HCT116 (cell line): ENCODE data around the gene SH3PXD2A.

Source experiments
- EGR1 ChIP-seq: IDR thresholded peaks from 2 replicates; pipeline ENCODE4 v1.6.1; 2012; ENCODE audit warnings: low read depth
- EZH2 ChIP-seq: fragments of 200-600 bp; sonication (generic); IDR thresholded peaks from 2 replicates; pipeline ENCODE4 v1.6.1; 2017; ENCODE audit warnings: antibody characterized with exemption, mixed run types
- POLR2A ChIP-seq: IDR thresholded peaks from 2 replicates; pipeline ENCODE4 v1.7.0; 2011; ENCODE audit warnings: borderline replicate concordance; ENCODE audit not compliant: insufficient read depth, insufficient read length; ENCODE audit errors: extremely low read depth
- RAD21 ChIP-seq: IDR thresholded peaks from 2 replicates; pipeline ENCODE4 v1.6.1; 2012; ENCODE audit warnings: low read depth, mild to moderate bottlenecking
- SP1 ChIP-seq: IDR thresholded peaks from 2 replicates; pipeline ENCODE4 v1.6.1; 2012; ENCODE audit warnings: low read depth
- YY1 ChIP-seq: IDR thresholded peaks from 2 replicates; pipeline ENCODE4 v1.6.1; 2011; ENCODE audit warnings: low read length, low read depth, moderate library complexity, mild to moderate bottlenecking; ENCODE audit not compliant: insufficient replicate concordance; ENCODE audit errors: extremely low read depth
- ZNF274 ChIP-seq: fragments of 200-500 bp; sonication (Bioruptor generic); IDR thresholded peaks from 2 replicates; pipeline ENCODE4 v1.6.1; 2014; ENCODE audit warnings: mild to moderate bottlenecking, low read depth, low read length, inconsistent platforms
- TF ChIP-seq, protein P1 (sequence below), 3 experiments: fragments of 200-600 bp in 1 of 3; sonication (generic) in 1 of 3; IDR thresholded peaks in 2 of 3; conservative IDR thresholded peaks in 1 of 3; 2 replicates each; pipeline ENCODE4 v1.5.1; 2012 to 2017; ENCODE audit warnings: low read depth in 2 of 3, low read length in 2 of 3, antibody characterized with exemption in 1 of 3, borderline replicate concordance in 1 of 3, control low read depth in 1 of 3, mild to moderate bottlenecking in 1 of 3, mixed read lengths in 1 of 3, mixed run types in 1 of 3, moderate library complexity in 1 of 3; ENCODE audit not compliant: insufficient read depth in 1 of 3

DNA sequence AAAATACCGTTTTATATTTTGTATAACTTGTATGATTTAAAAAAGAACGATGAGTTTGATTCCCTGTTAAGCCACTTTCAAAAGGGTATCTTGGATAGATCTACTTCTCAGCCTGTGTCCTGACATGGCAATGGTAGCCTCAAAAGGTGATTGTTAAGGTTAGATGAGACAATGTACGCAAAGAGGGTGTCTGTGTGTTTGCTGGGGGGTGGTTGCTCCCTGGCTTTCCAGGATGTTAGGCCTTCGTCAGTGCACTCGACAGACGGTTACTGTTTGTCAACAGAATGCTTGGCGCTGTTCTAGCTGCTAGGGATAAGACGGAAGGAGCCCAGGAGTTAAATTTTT is 271.5 kb downstream of the SH3PXD2A start:
- TF ChIP-seq POLR2A: no peak
- TF ChIP-seq, protein P1, sequence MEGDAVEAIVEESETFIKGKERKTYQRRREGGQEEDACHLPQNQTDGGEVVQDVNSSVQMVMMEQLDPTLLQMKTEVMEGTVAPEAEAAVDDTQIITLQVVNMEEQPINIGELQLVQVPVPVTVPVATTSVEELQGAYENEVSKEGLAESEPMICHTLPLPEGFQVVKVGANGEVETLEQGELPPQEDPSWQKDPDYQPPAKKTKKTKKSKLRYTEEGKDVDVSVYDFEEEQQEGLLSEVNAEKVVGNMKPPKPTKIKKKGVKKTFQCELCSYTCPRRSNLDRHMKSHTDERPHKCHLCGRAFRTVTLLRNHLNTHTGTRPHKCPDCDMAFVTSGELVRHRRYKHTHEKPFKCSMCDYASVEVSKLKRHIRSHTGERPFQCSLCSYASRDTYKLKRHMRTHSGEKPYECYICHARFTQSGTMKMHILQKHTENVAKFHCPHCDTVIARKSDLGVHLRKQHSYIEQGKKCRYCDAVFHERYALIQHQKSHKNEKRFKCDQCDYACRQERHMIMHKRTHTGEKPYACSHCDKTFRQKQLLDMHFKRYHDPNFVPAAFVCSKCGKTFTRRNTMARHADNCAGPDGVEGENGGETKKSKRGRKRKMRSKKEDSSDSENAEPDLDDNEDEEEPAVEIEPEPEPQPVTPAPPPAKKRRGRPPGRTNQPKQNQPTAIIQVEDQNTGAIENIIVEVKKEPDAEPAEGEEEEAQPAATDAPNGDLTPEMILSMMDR (IDR thresholded peaks at IDR 0.05 in 2 of 3, conservative IDR thresholded peaks at IDR 0.05 in 1 of 3; ENCODE audit: borderline replicate concordance in 1 of 3, insufficient read depth in 1 of 3, low read depth in 2 of 3, low read length in 2 of 3): no peak
- no peak for TF ChIP-seq EGR1
- no peak for TF ChIP-seq EZH2
- no peak for TF ChIP-seq ZNF274
- no peak for TF ChIP-seq RAD21
- TF ChIP-seq YY1: no peak
- TF ChIP-seq SP1: no peak
